ENCODE results near the gene IDI1. TPM values are rescaled to one million over a fixed set of nuclear protein-coding genes. Genes with fewer than 3 reads are reported as not detected.

The IDI1 gene
- total RNA-seq, 4 donors from 2014 or later = 10.8 to 64.2 (median 17.9) TPM

- H3K27me3 ChIP-seq = no peaks in the 10 kb centered on the region
- TF ChIP-seq CTCF (IDR thresholded peaks at IDR 0.05) (no peak), POLR2A (IDR thresholded peaks at IDR 0.05) (peak in 1 of 2 donors; percentile 27)
- peak overlapping the region; percentile 82 to 92 for H3K4me3 ChIP-seq
- peaks cover 0 to 5% of the 10 kb centered on the region in 2 donors for H3K4me1 ChIP-seq
- DNase-seq = no peak
- no peaks in the 10 kb centered on the region for H3K9me3 ChIP-seq
- no peaks in the 10 kb centered on the region for H3K36me3 ChIP-seq
- intact Hi-C loops (cut with DNase I; ENCODE audit: low total_unique reads) = no loop called here
- peak overlapping the region; percentile 99 for H3K27ac ChIP-seq
Observed at GRCh38 chr10:1049425-1049958, 573 bp upstream of the IDI1 start.

GRCh38 chr10:1048349-1048731, 579 bp downstream of the IDI1 start:
- peaks cover 0 to 5% of the 10 kb centered on the region in 2 donors for H3K4me1 ChIP-seq
- H3K27ac ChIP-seq = peak overlapping the region; percentile 99
- no peaks in the 10 kb centered on the region for H3K36me3 ChIP-seq
- intact Hi-C loops (cut with DNase I; ENCODE audit: low total_unique reads) = no loop called here
- no peaks in the 10 kb centered on the region for H3K9me3 ChIP-seq
- peak in 1 of 2 donors; percentile 32 for DNase-seq
- H3K4me3 ChIP-seq = peak overlapping the region; percentile 82 to 92
- TF ChIP-seq POLR2A (IDR thresholded peaks at IDR 0.05) (no peak), CTCF (IDR thresholded peaks at IDR 0.05) (no peak)
- H3K27me3 ChIP-seq = no peaks in the 10 kb centered on the region

GRCh38 chr10:1047937-1048336, 982 bp downstream of the IDI1 start:
- no peak for TF ChIP-seq POLR2A (IDR thresholded peaks at IDR 0.05)
- TF ChIP-seq CTCF (IDR thresholded peaks at IDR 0.05) = no peak
- Histone ChIP-seq H3K27me3 (no peaks in the 10 kb centered on the region), H3K9me3 (no peaks in the 10 kb centered on the region), H3K4me3 (peak overlapping the region; percentile 82 to 92), H3K27ac (peak overlapping the region; percentile 99), H3K36me3 (no peaks in the 10 kb centered on the region), H3K4me1 (peaks cover 0 to 5% of the 10 kb centered on the region in 2 donors)
- DNase-seq = no peak
- intact Hi-C loops (cut with DNase I; ENCODE audit: low total_unique reads) = no loop called here

GRCh38 chr10:1045415-1045814, 3.5 kb downstream of the IDI1 start:
- DNase-seq = no peak
- Histone ChIP-seq H3K9me3 (no peaks in the 10 kb centered on the region), H3K27me3 (no peaks in the 10 kb centered on the region), H3K27ac (no peak overlapping the region), H3K4me3 (no peak overlapping the region), H3K36me3 (no peaks in the 10 kb centered on the region), H3K4me1 (peaks cover 0 to 5% of the 10 kb centered on the region in 2 donors)
- TF ChIP-seq CTCF (IDR thresholded peaks at IDR 0.05) = no peak
- no peak for TF ChIP-seq POLR2A (IDR thresholded peaks at IDR 0.05)
- intact Hi-C loops (cut with DNase I; ENCODE audit: low total_unique reads) = no loop called here

GRCh38 chr10:1044964-1045363, 4.0 kb downstream of the IDI1 start:
- H3K36me3 ChIP-seq = no peaks in the 10 kb centered on the region
- DNase-seq = no peak
- H3K4me3 ChIP-seq = no peak overlapping the region
- H3K27ac ChIP-seq = peak overlapping the region in 1 of 2 donors; percentile 67
- no peaks in the 10 kb centered on the region for H3K9me3 ChIP-seq
- H3K4me1 ChIP-seq = peaks cover 0 to 5% of the 10 kb centered on the region in 2 donors
- intact Hi-C loops (cut with DNase I; ENCODE audit: low total_unique reads) = no loop called here
- TF ChIP-seq CTCF (IDR thresholded peaks at IDR 0.05) (no peak), POLR2A (IDR thresholded peaks at IDR 0.05) (no peak)
- no peaks in the 10 kb centered on the region for H3K27me3 ChIP-seq

Measured in uterus (tissue), 4 donors.